GM12865 (cell line): Measurements from ENCODE around the gene VPS72.
"Not testable (repeated sequence)": the region's sequence is repeated elsewhere in the genome, so short reads cannot be mapped to it uniquely, and the experiment has no call there.

Experiments used
- DNase-seq: peaks from one replicate; pipeline ENCODE4 v3.0.0; 2010; ENCODE audit warnings: low read depth
- H3K4me3 ChIP-seq: 2 replicates; pipeline ENCODE4 v1.5.1; 2011; ENCODE audit warnings: mild to moderate bottlenecking, low read depth, low read length, control low read depth
- TF ChIP-seq, protein P1 (sequence below): IDR thresholded peaks from 2 replicates; pipeline ENCODE4 v1.5.1; 2011; ENCODE audit warnings: low read length, control low read depth, low read depth, inconsistent platforms; ENCODE audit not compliant: insufficient read depth; ENCODE audit errors: missing control alignments

The VPS72 gene

DNA sequence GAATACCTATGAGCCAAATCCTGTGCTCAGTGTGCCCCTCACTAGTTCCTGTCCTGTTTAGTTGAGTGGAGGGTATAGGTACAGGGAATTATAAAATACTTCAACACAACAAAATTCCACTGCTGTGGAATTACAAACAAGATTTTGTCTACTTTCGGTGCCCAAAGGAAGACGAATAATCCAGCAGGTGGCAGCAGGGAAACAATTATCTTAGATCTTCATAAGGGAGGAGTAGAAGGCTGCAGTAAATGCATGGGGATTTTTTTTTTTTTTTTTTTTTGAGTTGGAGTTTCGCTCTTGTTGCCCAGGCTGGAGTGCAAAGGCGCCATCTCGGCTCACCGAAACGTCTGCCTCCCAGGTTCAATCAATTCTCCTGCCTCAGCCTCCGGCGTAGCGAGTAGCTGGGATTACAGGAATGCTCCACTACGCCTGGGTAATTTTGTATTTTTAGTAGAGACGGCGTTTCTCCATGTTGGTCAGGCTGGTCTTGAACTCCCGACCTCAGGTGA is 6.3 kb upstream of the VPS72 start:
- TF ChIP-seq, protein P1, sequence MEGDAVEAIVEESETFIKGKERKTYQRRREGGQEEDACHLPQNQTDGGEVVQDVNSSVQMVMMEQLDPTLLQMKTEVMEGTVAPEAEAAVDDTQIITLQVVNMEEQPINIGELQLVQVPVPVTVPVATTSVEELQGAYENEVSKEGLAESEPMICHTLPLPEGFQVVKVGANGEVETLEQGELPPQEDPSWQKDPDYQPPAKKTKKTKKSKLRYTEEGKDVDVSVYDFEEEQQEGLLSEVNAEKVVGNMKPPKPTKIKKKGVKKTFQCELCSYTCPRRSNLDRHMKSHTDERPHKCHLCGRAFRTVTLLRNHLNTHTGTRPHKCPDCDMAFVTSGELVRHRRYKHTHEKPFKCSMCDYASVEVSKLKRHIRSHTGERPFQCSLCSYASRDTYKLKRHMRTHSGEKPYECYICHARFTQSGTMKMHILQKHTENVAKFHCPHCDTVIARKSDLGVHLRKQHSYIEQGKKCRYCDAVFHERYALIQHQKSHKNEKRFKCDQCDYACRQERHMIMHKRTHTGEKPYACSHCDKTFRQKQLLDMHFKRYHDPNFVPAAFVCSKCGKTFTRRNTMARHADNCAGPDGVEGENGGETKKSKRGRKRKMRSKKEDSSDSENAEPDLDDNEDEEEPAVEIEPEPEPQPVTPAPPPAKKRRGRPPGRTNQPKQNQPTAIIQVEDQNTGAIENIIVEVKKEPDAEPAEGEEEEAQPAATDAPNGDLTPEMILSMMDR = peak; percentile 43
- DNase-seq = peak; percentile 80
- H3K4me3 ChIP-seq = no peak overlapping the region

DNA sequence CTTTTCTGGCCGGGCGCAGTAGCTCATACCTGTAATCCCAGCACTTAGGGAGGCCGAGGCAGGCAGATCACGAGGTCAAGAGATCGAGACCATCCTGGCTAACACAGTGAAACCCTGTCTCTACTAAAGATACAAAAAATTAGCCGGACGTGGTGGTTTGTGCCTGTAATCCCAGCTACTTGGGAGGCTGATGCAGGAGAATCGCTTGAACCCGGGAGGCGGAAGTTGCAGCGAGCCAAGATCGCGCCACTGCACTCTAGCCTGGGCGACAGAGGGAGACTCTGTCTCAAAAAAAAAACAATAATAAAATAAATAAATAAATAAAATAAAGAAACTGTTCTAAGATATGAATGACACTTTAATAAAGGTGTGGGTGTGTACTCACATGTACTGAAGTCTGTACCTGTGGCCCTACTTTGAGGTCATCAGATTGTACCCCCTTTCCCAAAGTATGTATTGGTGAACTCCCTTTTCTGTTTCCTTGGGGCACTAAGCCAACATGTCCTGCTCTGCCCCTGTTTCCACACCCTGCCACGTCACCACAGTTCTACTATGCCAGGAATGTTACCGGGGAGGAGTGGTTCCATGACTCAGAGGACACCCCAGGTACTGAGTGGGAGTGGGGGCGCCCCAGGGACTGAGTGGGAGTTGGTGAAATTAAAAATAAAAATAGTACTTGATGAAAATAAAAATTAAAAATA is 5.0 kb upstream of the VPS72 start:
- H3K4me3 ChIP-seq, DNase-seq: not testable (repeated sequence)

DNA sequence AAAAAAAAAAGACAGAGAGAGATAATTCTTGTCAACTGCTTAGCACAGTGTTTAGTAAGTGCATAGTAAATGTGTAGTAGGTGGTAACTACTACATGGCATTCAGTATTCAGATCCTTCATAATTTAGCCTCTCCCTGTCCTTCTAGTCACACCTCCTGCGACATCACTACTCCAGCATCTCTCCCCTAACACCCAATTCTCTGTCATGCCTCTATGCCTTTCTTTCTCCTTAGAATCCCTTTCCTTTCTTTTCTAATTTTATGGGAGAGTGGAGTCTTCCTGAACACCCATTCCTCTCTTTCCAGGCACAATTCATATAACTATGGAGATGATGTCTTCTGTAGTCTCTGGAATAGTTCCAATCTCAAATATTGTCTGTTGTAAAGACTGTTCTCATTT is 3.9 kb upstream of the VPS72 start:
- TF ChIP-seq, protein P1 = no peak
- DNase-seq = no peak
- no peak overlapping the region for H3K4me3 ChIP-seq

DNA sequence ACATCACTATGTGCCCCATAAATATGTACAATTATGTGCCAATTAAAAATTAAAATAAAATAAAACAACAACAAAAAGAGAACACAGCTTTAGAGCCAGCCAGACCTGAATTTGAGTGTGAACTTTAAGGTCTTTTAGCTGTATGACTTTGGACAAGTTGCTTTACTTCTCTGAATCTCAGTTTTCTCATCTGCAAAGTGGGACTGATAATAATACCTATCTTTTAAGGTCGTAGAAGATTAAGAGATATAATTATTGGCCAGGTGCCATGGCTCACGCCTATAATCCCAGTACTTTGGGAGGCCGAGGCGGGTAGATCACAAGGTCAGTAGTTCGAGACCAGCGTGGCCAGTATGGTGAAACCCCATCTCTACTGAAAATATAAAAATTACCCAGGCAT is 3.3 kb upstream of the VPS72 start:
- no peak overlapping the region for H3K4me3 ChIP-seq
- no peak for DNase-seq
- TF ChIP-seq, protein P1 = no peak

DNA sequence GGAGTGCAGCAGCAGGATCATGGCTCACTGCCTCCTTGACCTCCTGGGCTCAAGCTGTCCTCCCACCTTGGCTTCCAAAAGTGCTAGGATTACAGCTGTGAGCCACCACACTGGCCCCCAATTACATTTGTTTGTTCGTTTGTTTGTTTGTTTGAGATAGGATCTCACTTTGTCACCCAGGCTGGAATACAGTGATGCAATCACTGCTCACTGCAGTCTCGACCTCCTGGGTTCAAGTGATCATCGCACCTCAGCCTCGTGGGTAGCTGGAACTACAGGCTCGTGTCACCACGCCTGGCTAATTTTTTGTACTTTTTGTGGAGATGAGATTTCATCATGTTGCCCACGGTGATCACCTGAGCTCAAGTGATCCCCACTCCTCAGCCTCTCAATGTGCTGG is 2.0 kb upstream of the VPS72 start:
- no peak for DNase-seq
- TF ChIP-seq, protein P1 = no peak
- H3K4me3 ChIP-seq = no peak overlapping the region

DNA sequence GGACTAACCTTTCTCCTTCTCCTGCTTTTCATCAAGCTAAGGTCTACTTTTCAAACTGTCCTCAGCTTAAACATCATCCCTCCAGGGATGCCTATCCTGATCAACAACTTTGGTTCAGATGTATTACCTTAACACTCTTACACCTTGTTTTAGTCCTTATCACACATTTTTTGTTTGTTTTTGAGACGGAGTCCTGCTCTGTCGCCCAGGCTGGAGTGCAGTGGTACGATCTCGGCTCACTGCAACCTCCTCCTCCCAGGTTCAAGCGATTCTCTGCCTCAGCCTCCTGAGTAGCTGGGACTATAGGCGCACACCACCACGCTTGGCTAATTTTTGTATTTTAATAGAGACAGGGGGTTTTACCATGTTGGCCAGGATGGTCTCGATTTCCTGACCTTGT is 1.3 kb downstream of the VPS72 start:
- H3K4me3 ChIP-seq = peak overlapping the region; percentile 76
- DNase-seq = not testable (repeated sequence)

DNA sequence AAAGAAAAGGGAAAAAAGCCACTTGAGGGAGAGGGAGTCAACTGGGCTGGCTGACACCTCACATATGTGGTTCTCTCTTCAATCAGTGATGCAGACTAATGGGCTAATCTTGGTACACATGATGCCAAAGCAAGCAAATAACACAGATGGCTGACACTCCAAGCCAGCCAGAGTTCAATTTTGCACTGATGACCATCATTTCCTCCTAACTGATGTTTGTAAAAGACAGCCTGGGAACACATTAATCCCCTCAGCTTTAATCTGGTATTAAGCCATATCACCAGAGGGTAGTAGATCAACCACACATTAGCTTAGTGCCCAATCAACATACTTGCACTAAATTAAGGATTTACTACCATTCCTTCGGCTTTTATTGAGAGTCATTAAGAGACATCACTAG is 2.8 kb downstream of the VPS72 start:
- no peak for DNase-seq
- no peak overlapping the region for H3K4me3 ChIP-seq
- TF ChIP-seq, protein P1 = no peak

DNA sequence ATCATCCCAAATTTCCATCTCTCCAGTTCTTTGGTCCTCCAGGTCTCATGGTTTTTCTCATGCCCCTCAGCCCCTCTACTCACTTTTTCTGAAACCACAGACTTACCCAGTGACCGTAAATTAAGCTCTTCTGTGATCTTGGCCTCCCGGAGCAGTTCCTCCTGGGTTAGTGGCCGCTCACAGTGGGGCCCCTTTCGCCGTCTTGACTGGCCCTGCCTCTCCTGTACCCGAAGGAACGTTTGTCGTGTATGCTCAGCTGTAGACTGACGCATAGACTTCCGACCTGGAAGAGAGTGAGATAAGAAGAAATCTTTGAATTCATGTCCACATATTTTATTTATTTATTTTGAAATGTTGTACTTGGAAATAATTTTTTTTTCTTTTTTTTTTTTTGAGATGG is 5.8 kb downstream of the VPS72 start:
- TF ChIP-seq, protein P1 = no peak
- DNase-seq = no peak
- no peak overlapping the region for H3K4me3 ChIP-seq
